PC-3 (cell line): ENCODE results near the gene SCFD1. TPM values are rescaled to one million over a fixed set of nuclear protein-coding genes. Genes with fewer than 3 reads are reported as not detected.

Source experiments
- ATAC-seq: fragments of 200-7000 bp; cut with Tn5 transposase; 2 replicates; pipeline ENCODE4 v1.9.1; 2020; ENCODE audit warnings: mild to moderate bottlenecking, moderate library complexity
- BruUV-seq: library from RNA; stranded (reverse); fragments of 400-500 nt; replicated peaks from 2 replicates; lab custom pipeline; 2021; lab: Mats Ljungman, UMichigan
- CTCF ChIA-PET: fragments of 300-600 bp; sonication (Branson Sonifier 250); formaldehyde crosslinking; loops from one replicate; lab custom pipeline; 2022; ENCODE audit warnings: antibody characterized with exemption; lab: Charles Lee
- POLR2A ChIA-PET: fragments of 300-600 bp; sonication (Branson Sonifier 250); formaldehyde crosslinking; loops from one replicate; lab custom pipeline; 2022; ENCODE audit warnings: antibody characterized with exemption; ENCODE audit not compliant: unreplicated experiment; lab: Charles Lee
- DNase-seq: peaks from one replicate; pipeline ENCODE4 v3.0.0-alpha.2; 2015
- H2AFZ ChIP-seq: fragments of 300-600 bp; sonication (generic); 2 replicates; pipeline ENCODE4 v1.6.0; 2016; ENCODE audit warnings: antibody characterized with exemption, low read length
- H3F3A ChIP-seq: fragments of 300-600 bp; sonication (generic); one replicate; pipeline ENCODE4 v1.6.0; 2017; ENCODE audit warnings: antibody characterized with exemption, low read length, control low read depth, mild to moderate bottlenecking; ENCODE audit not compliant: unreplicated experiment
- H3K27ac ChIP-seq: fragments of 300-600 bp; sonication (generic); 2 replicates; pipeline ENCODE4 v1.5.1; 2016; ENCODE audit warnings: mild to moderate bottlenecking, low read length
- H3K27me3 ChIP-seq: fragments of 300-600 bp; sonication (generic); 2 replicates; pipeline ENCODE4 v1.6.1; 2016; ENCODE audit warnings: low read length, mixed read lengths
- H3K36me3 ChIP-seq: fragments of 300-600 bp; sonication (generic); 2 replicates; pipeline ENCODE4 v1.6.1; 2016; ENCODE audit warnings: low read depth, mixed run types, low read length, mixed read lengths
- H3K4me1 ChIP-seq: fragments of 300-600 bp; sonication (generic); 2 replicates; pipeline ENCODE4 v1.5.1; 2016; ENCODE audit warnings: low read length; ENCODE audit not compliant: insufficient read depth
- H3K4me2 ChIP-seq: fragments of 300-600 bp; sonication (generic); 2 replicates; pipeline ENCODE4 v1.6.0; 2016; ENCODE audit warnings: low read length
- H3K4me3 ChIP-seq: fragments of 300-600 bp; sonication (generic); 2 replicates; pipeline ENCODE4 v1.5.1; 2016; ENCODE audit warnings: mild to moderate bottlenecking, low read length, mixed read lengths
- H3K79me2 ChIP-seq: fragments of 300-600 bp; sonication (generic); 2 replicates; pipeline ENCODE4 v1.6.1; 2017; ENCODE audit warnings: low read length, mixed read lengths
- H3K9ac ChIP-seq: fragments of 300-600 bp; sonication (generic); 2 replicates; pipeline ENCODE4 v1.6.0; 2016; ENCODE audit warnings: mild to moderate bottlenecking, low read length
- H3K9me2 ChIP-seq: fragments of 300-600 bp; sonication (generic); replicated peaks from 2 replicates; pipeline ENCODE4 v1.6.1; 2016; ENCODE audit warnings: mixed run types, low read length, mixed read lengths
- H3K9me3 ChIP-seq: fragments of 300-600 bp; sonication (generic); 2 replicates; pipeline ENCODE4 v1.6.1; 2016; ENCODE audit warnings: low read length, mixed read lengths
- H4K20me1 ChIP-seq: fragments of 300-600 bp; sonication (generic); 2 replicates; pipeline ENCODE4 v1.6.1; 2016; ENCODE audit warnings: low read length, mixed read lengths
- EZH2 ChIP-seq: fragments of 300-600 bp; sonication (generic); IDR thresholded peaks from one replicate; pipeline ENCODE4 v1.6.1; 2017; ENCODE audit warnings: antibody characterized with exemption, mild to moderate bottlenecking, low read length; ENCODE audit not compliant: unreplicated experiment
- EZH2phosphoT487 ChIP-seq: fragments of 300-600 bp; sonication (generic); IDR thresholded peaks from 2 replicates; pipeline ENCODE4 v1.6.1; 2018; ENCODE audit warnings: mild to moderate bottlenecking, antibody characterized with exemption, low read length, borderline replicate concordance
- intact Hi-C: fragments of 100-400 bp; cut with micrococcal nuclease; formaldehyde crosslinking; loops from 2 replicates; pipeline ENCODE4 v1.9.0; 2023
- total RNA-seq: library from RNA; depleted of rRNA; stranded (reverse); fragments of >200 nt; gene quantifications from 2 replicates; pipeline ENCODE4 v1.2.3, GENCODE V29; 2014
- TF ChIP-seq, protein P1 (sequence below): fragments of 300-600 bp; sonication (generic); conservative IDR thresholded peaks from 2 replicates; pipeline ENCODE4 v1.5.1; 2017; ENCODE audit warnings: antibody characterized with exemption, low read depth, mild to moderate bottlenecking, low read length

SCFD1 gene
- total RNA-seq, 1 experiment from 2014 or later, result 72.3 TPM

DNA sequence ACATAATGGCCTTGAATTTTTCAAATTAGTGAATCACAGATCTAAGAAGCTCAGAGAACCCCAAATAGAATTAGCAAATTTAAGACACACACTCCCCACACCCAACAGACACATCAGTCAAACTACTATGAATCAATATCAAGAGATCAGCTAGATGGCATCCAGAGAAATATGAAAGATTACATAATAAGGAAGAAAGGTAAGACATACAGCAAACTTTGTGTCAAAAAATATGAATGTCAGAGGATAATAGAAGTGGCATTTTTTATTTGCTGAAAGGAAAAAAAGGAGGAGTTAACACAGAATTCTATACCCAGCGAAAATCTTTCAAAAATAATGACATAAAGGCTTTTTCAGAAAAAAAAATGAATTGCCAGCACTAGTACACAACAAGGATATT, 141.8 kb downstream of the SCFD1 start:
- no TSS peak for BruUV-seq
- H3K4me2 ChIP-seq, result no peak overlapping the region
- no peaks in the 10 kb centered on the region; the same call in 1 of the 2 replicates for H3K36me3 ChIP-seq
- no peak overlapping the region for H3K4me3 ChIP-seq
- CTCF ChIA-PET, result no interaction called here
- H2AFZ ChIP-seq, result no peak overlapping the region
- peaks cover 15% of the 10 kb centered on the region for H3K9me3 ChIP-seq
- DNase-seq (no peak), ATAC-seq (no peak)
- no peaks in the 10 kb centered on the region for H3K4me1 ChIP-seq
- intact Hi-C loops, result no loop called here
- H4K20me1 ChIP-seq, result no peaks in the 10 kb centered on the region
- H3F3A ChIP-seq, result no peaks in the 10 kb centered on the region
- no peak overlapping the region for H3K27ac ChIP-seq
- TF ChIP-seq EZH2 (no peak), EZH2phosphoT487 (no peak)
- TF ChIP-seq, protein P1, sequence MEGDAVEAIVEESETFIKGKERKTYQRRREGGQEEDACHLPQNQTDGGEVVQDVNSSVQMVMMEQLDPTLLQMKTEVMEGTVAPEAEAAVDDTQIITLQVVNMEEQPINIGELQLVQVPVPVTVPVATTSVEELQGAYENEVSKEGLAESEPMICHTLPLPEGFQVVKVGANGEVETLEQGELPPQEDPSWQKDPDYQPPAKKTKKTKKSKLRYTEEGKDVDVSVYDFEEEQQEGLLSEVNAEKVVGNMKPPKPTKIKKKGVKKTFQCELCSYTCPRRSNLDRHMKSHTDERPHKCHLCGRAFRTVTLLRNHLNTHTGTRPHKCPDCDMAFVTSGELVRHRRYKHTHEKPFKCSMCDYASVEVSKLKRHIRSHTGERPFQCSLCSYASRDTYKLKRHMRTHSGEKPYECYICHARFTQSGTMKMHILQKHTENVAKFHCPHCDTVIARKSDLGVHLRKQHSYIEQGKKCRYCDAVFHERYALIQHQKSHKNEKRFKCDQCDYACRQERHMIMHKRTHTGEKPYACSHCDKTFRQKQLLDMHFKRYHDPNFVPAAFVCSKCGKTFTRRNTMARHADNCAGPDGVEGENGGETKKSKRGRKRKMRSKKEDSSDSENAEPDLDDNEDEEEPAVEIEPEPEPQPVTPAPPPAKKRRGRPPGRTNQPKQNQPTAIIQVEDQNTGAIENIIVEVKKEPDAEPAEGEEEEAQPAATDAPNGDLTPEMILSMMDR, result no peak
- POLR2A ChIA-PET, result no interaction called here
- H3K9ac ChIP-seq, result no peak overlapping the region
- H3K79me2 ChIP-seq, result no peaks in the 10 kb centered on the region
- no peaks in the 10 kb centered on the region for H3K9me2 ChIP-seq
- peaks cover 6% of the 10 kb centered on the region for H3K27me3 ChIP-seq

DNA sequence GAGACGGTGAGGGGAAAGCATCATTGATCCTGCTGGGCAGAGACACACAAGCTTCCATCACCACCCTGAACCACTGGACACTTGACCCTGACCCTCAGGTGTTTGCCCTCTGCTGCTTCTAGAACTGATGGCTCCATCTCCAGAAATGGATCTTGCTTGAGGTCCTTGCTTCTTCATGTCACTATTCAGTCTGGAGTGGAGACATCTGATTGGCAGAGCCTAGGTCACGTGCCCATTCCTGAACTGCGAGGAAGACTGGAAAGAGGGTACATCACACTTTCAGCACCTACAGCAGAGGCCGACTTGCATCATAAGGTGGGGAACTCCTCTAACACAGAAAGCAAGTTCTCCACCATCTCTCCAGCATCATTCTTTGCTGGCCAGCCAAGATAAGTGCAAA, 145.5 kb downstream of the SCFD1 start:
- H3K36me3 ChIP-seq, result no peaks in the 10 kb centered on the region; the same call in 1 of the 2 replicates
- H3K27me3 ChIP-seq, result peaks cover 40% of the 10 kb centered on the region
- no peak overlapping the region for H3K9ac ChIP-seq
- DNase-seq, result no peak
- no peaks in the 10 kb centered on the region for H3K79me2 ChIP-seq
- no peak for TF ChIP-seq EZH2phosphoT487
- TF ChIP-seq EZH2, result no peak
- TF ChIP-seq, protein P1, result no peak
- no peaks in the 10 kb centered on the region for H3K4me1 ChIP-seq
- H3K9me3 ChIP-seq, result peaks cover 14% of the 10 kb centered on the region
- intact Hi-C loops, result no loop called here
- no TSS peak for BruUV-seq
- CTCF ChIA-PET, result no interaction called here
- no peaks in the 10 kb centered on the region for H3K9me2 ChIP-seq
- H2AFZ ChIP-seq, result no peak overlapping the region
- POLR2A ChIA-PET, result no interaction called here
- no peak overlapping the region for H3K4me2 ChIP-seq
- no peaks in the 10 kb centered on the region for H3F3A ChIP-seq
- ATAC-seq, result no peak
- no peak overlapping the region for H3K27ac ChIP-seq
- no peak overlapping the region for H3K4me3 ChIP-seq
- H4K20me1 ChIP-seq, result no peaks in the 10 kb centered on the region

DNA sequence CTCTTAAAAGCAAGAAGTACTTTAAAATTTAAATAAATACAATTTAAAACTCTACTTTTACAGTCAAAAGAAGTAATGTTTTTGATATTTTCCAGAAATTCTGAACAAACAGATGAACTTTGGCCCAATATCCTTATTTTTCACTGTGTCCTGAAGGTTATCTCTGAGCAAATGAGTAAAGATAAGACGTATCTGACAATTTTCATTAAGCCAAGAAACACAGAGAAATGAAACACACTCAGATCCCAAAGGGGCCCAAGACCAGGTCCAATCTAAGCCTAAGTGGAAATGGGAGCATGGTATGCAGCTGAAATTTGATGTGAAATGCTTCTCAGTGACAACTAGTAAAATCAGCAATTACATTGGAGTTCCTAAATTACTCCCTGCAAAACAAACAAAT, 146.7 kb downstream of the SCFD1 start:
- Histone ChIP-seq H4K20me1 (no peaks in the 10 kb centered on the region), H3K27ac (no peak overlapping the region), H3K4me3 (no peak overlapping the region), H3F3A (no peaks in the 10 kb centered on the region), H3K9me2 (no peaks in the 10 kb centered on the region), H3K27me3 (peaks cover 51% of the 10 kb centered on the region), H3K36me3 (no peaks in the 10 kb centered on the region), H3K9ac (no peak overlapping the region), H3K79me2 (no peaks in the 10 kb centered on the region), H3K9me3 (peaks cover 5% of the 10 kb centered on the region), H2AFZ (no peak overlapping the region), H3K4me1 (0 out of 2 replicates have a peak, but pooled peaks cover 1% of the 10 kb centered on the region), H3K4me2 (no peak overlapping the region)
- ChIA-PET POLR2A (interaction anchor here (0.6 kb wide), 1 partner anchor 188 kb away, joined by 3 read pairs; no protein-coding TSS in a partner anchor), CTCF (no interaction called here)
- no TSS peak for BruUV-seq
- no peak for TF ChIP-seq EZH2phosphoT487
- TF ChIP-seq, protein P1, result no peak
- no peak for TF ChIP-seq EZH2
- intact Hi-C loops, result no loop called here
- ATAC-seq (no peak), DNase-seq (no peak)
